ENCODE results near the gene CPSF4L. TPM values are rescaled to one million over a fixed set of nuclear protein-coding genes. Genes with fewer than 3 reads are reported as not detected.

Gene CPSF4L
- total and polyA plus RNA-seq, 2 of the 13 experiments (the other 11 are each of a cell fraction or from before 2014, with no cell fraction given), result 0.73 to 1.6 TPM

DNA sequence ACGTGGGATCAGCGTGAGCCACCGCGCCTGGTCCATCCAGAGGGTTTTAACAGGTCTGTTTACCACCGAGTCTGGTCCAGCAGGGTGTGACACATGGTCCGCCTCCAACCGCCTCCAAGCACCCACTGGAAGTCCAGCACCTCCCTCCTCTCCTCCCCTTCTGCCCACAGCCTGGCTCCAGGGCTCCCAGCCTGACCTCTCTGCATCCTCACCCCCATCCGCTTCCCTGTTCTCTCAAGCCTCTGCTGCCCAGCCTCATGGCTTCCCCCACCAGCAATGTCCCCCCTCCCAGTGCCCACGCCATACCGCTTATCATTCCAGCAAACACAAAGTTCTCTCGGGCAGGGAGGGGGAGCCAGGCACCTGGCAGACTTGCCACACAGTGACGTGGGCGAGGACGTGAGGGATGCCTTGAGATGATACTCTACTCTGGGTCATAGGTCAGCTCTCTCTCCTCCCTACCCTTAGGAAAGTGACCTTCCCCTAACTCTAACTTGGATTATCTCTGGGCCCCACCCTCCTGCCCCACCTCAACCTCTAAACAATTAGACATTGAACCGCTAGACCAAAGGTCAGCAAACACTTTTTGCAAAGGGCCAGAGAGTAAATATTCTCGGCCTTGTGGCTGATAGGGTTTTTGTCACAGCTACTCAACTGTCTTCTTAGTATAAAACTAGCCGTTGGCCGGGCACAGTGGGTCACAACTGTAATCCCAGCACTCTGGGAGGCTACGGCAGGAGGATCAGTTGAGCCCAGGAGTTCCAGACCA, 27.0 kb upstream of the CPSF4L start (continued):
- TF ChIP-seq, protein P1, sequence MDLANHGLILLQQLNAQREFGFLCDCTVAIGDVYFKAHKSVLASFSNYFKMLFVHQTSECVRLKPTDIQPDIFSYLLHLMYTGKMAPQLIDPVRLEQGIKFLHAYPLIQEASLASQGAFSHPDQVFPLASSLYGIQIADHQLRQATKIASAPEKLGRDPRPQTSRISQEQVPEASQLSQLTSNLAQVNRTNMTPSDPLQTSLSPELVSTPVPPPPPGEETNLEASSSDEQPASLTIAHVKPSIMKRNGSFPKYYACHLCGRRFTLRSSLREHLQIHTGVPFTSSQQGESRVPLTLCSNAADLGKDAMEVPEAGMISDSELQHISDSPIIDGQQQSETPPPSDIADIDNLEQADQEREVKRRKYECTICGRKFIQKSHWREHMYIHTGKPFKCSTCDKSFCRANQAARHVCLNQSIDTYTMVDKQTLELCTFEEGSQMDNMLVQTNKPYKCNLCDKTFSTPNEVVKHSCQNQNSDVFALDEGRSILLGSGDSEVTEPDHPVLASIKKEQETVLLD (CRISPR knock-in tag; IDR thresholded peaks at IDR 0.05; ENCODE audit: low read depth), result peak; percentile 54; the same call in 1 of the 2 replicates
- TF ChIP-seq ZNF143 (CRISPR knock-in tag; IDR thresholded peaks at IDR 0.05) (peak; percentile 34; the same call in 1 of the 2 replicates), BCL6 (CRISPR knock-in tag; IDR thresholded peaks at IDR 0.05) (peak; percentile 87), RARG (CRISPR knock-in tag; IDR thresholded peaks at IDR 0.05; ENCODE audit: low read depth) (no peak), HDAC1 (CRISPR knock-in tag; IDR thresholded peaks at IDR 0.05) (peak; percentile 94), ZNF766 (CRISPR knock-in tag; IDR thresholded peaks at IDR 0.05; ENCODE audit: borderline replicate concordance) (no peak; the same call in 1 of the 2 replicates), HOXA9 (CRISPR knock-in tag; IDR thresholded peaks at IDR 0.05; ENCODE audit: borderline replicate concordance) (peak; percentile 82; the same call in 1 of the 2 replicates), SP5 (CRISPR knock-in tag; IDR thresholded peaks at IDR 0.05; ENCODE audit: borderline replicate concordance, low read depth) (peak; percentile 98)
- TF ChIP-seq, protein P2, sequence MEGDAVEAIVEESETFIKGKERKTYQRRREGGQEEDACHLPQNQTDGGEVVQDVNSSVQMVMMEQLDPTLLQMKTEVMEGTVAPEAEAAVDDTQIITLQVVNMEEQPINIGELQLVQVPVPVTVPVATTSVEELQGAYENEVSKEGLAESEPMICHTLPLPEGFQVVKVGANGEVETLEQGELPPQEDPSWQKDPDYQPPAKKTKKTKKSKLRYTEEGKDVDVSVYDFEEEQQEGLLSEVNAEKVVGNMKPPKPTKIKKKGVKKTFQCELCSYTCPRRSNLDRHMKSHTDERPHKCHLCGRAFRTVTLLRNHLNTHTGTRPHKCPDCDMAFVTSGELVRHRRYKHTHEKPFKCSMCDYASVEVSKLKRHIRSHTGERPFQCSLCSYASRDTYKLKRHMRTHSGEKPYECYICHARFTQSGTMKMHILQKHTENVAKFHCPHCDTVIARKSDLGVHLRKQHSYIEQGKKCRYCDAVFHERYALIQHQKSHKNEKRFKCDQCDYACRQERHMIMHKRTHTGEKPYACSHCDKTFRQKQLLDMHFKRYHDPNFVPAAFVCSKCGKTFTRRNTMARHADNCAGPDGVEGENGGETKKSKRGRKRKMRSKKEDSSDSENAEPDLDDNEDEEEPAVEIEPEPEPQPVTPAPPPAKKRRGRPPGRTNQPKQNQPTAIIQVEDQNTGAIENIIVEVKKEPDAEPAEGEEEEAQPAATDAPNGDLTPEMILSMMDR (CRISPR knock-in tag; IDR thresholded peaks at IDR 0.05), result peak; percentile 45; the same call in 1 of the 2 replicates
- TF ChIP-seq, protein P3, sequence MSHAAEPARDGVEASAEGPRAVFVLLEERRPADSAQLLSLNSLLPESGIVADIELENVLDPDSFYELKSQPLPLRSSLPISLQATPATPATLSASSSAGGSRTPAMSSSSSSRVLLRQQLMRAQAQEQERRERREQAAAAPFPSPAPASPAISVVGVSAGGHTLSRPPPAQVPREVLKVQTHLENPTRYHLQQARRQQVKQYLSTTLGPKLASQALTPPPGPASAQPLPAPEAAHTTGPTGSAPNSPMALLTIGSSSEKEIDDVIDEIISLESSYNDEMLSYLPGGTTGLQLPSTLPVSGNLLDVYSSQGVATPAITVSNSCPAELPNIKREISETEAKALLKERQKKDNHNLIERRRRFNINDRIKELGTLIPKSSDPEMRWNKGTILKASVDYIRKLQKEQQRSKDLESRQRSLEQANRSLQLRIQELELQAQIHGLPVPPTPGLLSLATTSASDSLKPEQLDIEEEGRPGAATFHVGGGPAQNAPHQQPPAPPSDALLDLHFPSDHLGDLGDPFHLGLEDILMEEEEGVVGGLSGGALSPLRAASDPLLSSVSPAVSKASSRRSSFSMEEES (CRISPR knock-in tag; IDR thresholded peaks at IDR 0.05), result peak; percentile 69; the same call in 1 of the 2 replicates
- TF ChIP-seq, protein P4, sequence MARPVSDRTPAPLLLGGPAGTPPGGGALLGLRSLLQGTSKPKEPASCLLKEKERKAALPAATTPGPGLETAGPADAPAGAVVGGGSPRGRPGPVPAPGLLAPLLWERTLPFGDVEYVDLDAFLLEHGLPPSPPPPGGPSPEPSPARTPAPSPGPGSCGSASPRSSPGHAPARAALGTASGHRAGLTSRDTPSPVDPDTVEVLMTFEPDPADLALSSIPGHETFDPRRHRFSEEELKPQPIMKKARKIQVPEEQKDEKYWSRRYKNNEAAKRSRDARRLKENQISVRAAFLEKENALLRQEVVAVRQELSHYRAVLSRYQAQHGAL (CRISPR knock-in tag; IDR thresholded peaks at IDR 0.05; ENCODE audit: not compliant biosample characterization), result no peak
- TF ChIP-seq, protein P5, sequence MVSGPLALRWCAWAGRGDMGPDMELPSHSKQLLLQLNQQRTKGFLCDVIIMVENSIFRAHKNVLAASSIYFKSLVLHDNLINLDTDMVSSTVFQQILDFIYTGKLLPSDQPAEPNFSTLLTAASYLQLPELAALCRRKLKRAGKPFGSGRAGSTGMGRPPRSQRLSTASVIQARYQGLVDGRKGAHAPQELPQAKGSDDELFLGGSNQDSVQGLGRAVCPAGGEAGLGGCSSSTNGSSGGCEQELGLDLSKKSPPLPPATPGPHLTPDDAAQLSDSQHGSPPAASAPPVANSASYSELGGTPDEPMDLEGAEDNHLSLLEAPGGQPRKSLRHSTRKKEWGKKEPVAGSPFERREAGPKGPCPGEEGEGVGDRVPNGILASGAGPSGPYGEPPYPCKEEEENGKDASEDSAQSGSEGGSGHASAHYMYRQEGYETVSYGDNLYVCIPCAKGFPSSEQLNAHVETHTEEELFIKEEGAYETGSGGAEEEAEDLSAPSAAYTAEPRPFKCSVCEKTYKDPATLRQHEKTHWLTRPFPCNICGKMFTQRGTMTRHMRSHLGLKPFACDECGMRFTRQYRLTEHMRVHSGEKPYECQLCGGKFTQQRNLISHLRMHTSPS (CRISPR knock-in tag; IDR thresholded peaks at IDR 0.05; ENCODE audit: low read depth), result peak; percentile 100
- TF ChIP-seq, protein P6, sequence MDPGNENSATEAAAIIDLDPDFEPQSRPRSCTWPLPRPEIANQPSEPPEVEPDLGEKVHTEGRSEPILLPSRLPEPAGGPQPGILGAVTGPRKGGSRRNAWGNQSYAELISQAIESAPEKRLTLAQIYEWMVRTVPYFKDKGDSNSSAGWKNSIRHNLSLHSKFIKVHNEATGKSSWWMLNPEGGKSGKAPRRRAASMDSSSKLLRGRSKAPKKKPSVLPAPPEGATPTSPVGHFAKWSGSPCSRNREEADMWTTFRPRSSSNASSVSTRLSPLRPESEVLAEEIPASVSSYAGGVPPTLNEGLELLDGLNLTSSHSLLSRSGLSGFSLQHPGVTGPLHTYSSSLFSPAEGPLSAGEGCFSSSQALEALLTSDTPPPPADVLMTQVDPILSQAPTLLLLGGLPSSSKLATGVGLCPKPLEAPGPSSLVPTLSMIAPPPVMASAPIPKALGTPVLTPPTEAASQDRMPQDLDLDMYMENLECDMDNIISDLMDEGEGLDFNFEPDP (CRISPR knock-in tag; conservative IDR thresholded peaks at IDR 0.05), result no peak
- TF ChIP-seq, protein P7, sequence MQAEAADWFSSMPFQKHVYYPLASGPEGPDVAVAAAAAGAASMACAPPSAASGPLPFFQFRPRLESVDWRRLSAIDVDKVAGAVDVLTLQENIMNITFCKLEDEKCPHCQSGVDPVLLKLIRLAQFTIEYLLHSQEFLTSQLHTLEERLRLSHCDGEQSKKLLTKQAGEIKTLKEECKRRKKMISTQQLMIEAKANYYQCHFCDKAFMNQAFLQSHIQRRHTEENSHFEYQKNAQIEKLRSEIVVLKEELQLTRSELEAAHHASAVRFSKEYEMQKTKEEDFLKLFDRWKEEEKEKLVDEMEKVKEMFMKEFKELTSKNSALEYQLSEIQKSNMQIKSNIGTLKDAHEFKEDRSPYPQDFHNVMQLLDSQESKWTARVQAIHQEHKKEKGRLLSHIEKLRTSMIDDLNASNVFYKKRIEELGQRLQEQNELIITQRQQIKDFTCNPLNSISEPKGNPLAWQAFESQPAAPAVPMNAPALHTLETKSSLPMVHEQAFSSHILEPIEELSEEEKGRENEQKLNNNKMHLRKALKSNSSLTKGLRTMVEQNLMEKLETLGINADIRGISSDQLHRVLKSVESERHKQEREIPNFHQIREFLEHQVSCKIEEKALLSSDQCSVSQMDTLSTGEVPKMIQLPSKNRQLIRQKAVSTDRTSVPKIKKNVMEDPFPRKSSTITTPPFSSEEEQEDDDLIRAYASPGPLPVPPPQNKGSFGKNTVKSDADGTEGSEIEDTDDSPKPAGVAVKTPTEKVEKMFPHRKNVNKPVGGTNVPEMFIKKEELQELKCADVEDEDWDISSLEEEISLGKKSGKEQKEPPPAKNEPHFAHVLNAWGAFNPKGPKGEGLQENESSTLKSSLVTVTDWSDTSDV (CRISPR knock-in tag; IDR thresholded peaks at IDR 0.05), result no peak

Measured in HepG2 (cell line).